ENCODE data around the gene PITPNC1.
"Not testable (repeated sequence)": the region's sequence is repeated elsewhere in the genome, so short reads cannot be mapped to it uniquely, and the experiment has no call there.

Gene PITPNC1

GRCh38 chr17:67484261-67484660 lies 107.2 kb downstream of the PITPNC1 start:
- no peak for DNase-seq (ENCODE audit: low read depth in 2 of 2, low spot score in 1 of 2)

GRCh38 chr17:67485666-67486065 lies 108.6 kb downstream of the PITPNC1 start:
- no peak for DNase-seq (ENCODE audit: low read depth in 2 of 2, low spot score in 1 of 2)

- DNase-seq (ENCODE audit: low read depth in 2 of 2, low spot score in 1 of 2) = no peak
Measured at GRCh38 chr17:67487506-67487905, 110.4 kb downstream of the PITPNC1 start.

GRCh38 chr17:67488161-67488560 lies 111.1 kb downstream of the PITPNC1 start:
- DNase-seq (ENCODE audit: low read depth in 2 of 2, low spot score in 1 of 2) = no peak

- no peak for DNase-seq (ENCODE audit: low read depth in 2 of 2, low spot score in 1 of 2)
Measured at GRCh38 chr17:67488768-67489167, 111.7 kb downstream of the PITPNC1 start.

GRCh38 chr17:67489273-67489672 lies 112.2 kb downstream of the PITPNC1 start:
- no peak for DNase-seq (ENCODE audit: low read depth in 2 of 2, low spot score in 1 of 2)

- DNase-seq (ENCODE audit: low read depth in 2 of 2, low spot score in 1 of 2) = no peak
Measured at GRCh38 chr17:67490471-67490870, 113.4 kb downstream of the PITPNC1 start.

GRCh38 chr17:67491009-67491680 lies 114.1 kb downstream of the PITPNC1 start:
- no peak for DNase-seq (ENCODE audit: low read depth in 2 of 2, low spot score in 1 of 2)

GRCh38 chr17:67491681-67492024 lies 114.6 kb downstream of the PITPNC1 start:
- DNase-seq (ENCODE audit: low read depth in 2 of 2, low spot score in 1 of 2) = no peak

- no peak for DNase-seq (ENCODE audit: low read depth in 2 of 2, low spot score in 1 of 2)
Measured at GRCh38 chr17:67492251-67492740, 115.2 kb downstream of the PITPNC1 start.

- DNase-seq (ENCODE audit: low read depth in 2 of 2, low spot score in 1 of 2) = no peak
Measured at GRCh38 chr17:67492824-67493517, 115.9 kb downstream of the PITPNC1 start.

GRCh38 chr17:67493812-67494211 lies 116.7 kb downstream of the PITPNC1 start:
- DNase-seq (ENCODE audit: low read depth in 2 of 2, low spot score in 1 of 2) = no peak

GRCh38 chr17:67495534-67495933 lies 118.5 kb downstream of the PITPNC1 start:
- DNase-seq (ENCODE audit: low read depth in 2 of 2, low spot score in 1 of 2) = not testable (repeated sequence)

- no peak for DNase-seq (ENCODE audit: low read depth in 2 of 2, low spot score in 1 of 2)
Measured at GRCh38 chr17:67496286-67496685, 119.2 kb downstream of the PITPNC1 start.

- no peak for DNase-seq (ENCODE audit: low read depth in 2 of 2, low spot score in 1 of 2)
Measured at GRCh38 chr17:67499685-67500084, 122.6 kb downstream of the PITPNC1 start.

GRCh38 chr17:67500261-67500660 lies 123.2 kb downstream of the PITPNC1 start:
- no peak for DNase-seq (ENCODE audit: low read depth in 2 of 2, low spot score in 1 of 2)

GRCh38 chr17:67500677-67501300 lies 123.7 kb downstream of the PITPNC1 start:
- DNase-seq (ENCODE audit: low read depth in 2 of 2, low spot score in 1 of 2) = no peak

GRCh38 chr17:67502151-67502550 lies 125.1 kb downstream of the PITPNC1 start:
- DNase-seq (ENCODE audit: low read depth in 2 of 2, low spot score in 1 of 2) = no peak

- DNase-seq (ENCODE audit: low read depth in 2 of 2, low spot score in 1 of 2) = no peak
Measured at GRCh38 chr17:67503184-67503583, 126.1 kb downstream of the PITPNC1 start.

GRCh38 chr17:67503739-67504138 lies 126.7 kb downstream of the PITPNC1 start:
- no peak for DNase-seq (ENCODE audit: low read depth in 2 of 2, low spot score in 1 of 2)

- no peak for DNase-seq (ENCODE audit: low read depth in 2 of 2, low spot score in 1 of 2)
Measured at GRCh38 chr17:67504182-67504581, 127.1 kb downstream of the PITPNC1 start.

- no peak for DNase-seq (ENCODE audit: low read depth in 2 of 2, low spot score in 1 of 2)
Measured at GRCh38 chr17:67506966-67507365, 129.9 kb downstream of the PITPNC1 start.

All from stimulated activated CD8-positive, alpha-beta memory T cell treated with anti-CD3 and anti-CD28 coated beads, Interleukin-4, amount 100 ng/mL, for 1 hour (primary cell).